Stimulated activated CD8-positive, alpha-beta memory T cell treated with anti-CD3 and anti-CD28 coated beads, Interleukin-4, amount 100 ng/mL, for 1 hour (primary cell): ENCODE data around the gene OPTC.
"Not testable (repeated sequence)": the region's sequence is repeated elsewhere in the genome, so short reads cannot be mapped to it uniquely, and the experiment has no call there.

Source experiments
- DNase-seq, 2 donors: peaks; one replicate each; pipeline ENCODE4 v3.0.0-alpha.2; 2020; ENCODE audit warnings: low read depth in 2 of 2, low spot score in 1 of 2

OPTC gene

GRCh38 chr1:203516184-203516583 lies 22.2 kb downstream of the OPTC start:
- DNase-seq, result no peak

- DNase-seq, result no peak
Measured at GRCh38 chr1:203516906-203517305, 23.0 kb downstream of the OPTC start.

GRCh38 chr1:203517426-203518110 lies 23.6 kb downstream of the OPTC start:
- DNase-seq, result no peak

GRCh38 chr1:203518139-203518538 lies 24.2 kb downstream of the OPTC start:
- not testable (repeated sequence) for DNase-seq

- no peak for DNase-seq
Measured at GRCh38 chr1:203518541-203518940, 24.6 kb downstream of the OPTC start.

GRCh38 chr1:203519053-203519840 lies 25.3 kb downstream of the OPTC start:
- no peak for DNase-seq

GRCh38 chr1:203519896-203520295 lies 25.9 kb downstream of the OPTC start:
- DNase-seq, result no peak

- no peak for DNase-seq
Measured at GRCh38 chr1:203520315-203520714, 26.4 kb downstream of the OPTC start.

GRCh38 chr1:203521074-203521794 lies 27.3 kb downstream of the OPTC start:
- DNase-seq, result no peak

GRCh38 chr1:203521812-203522211 lies 27.9 kb downstream of the OPTC start:
- no peak for DNase-seq

GRCh38 chr1:203522237-203522636 lies 28.3 kb downstream of the OPTC start:
- DNase-seq, result no peak

- DNase-seq, result no peak
Measured at GRCh38 chr1:203523667-203524066, 29.7 kb downstream of the OPTC start.

GRCh38 chr1:203524152-203524551 lies 30.2 kb downstream of the OPTC start:
- no peak for DNase-seq

GRCh38 chr1:203524824-203525223 lies 30.9 kb downstream of the OPTC start:
- no peak for DNase-seq

- DNase-seq, result no peak
Measured at GRCh38 chr1:203525685-203526084, 31.7 kb downstream of the OPTC start.

- no peak for DNase-seq
Measured at GRCh38 chr1:203526130-203526529, 32.2 kb downstream of the OPTC start.

- no peak for DNase-seq
Measured at GRCh38 chr1:203526572-203526971, 32.6 kb downstream of the OPTC start.

GRCh38 chr1:203527013-203527412 lies 33.1 kb downstream of the OPTC start:
- no peak for DNase-seq

GRCh38 chr1:203528063-203528462 lies 34.1 kb downstream of the OPTC start:
- no peak for DNase-seq

- no peak for DNase-seq
Measured at GRCh38 chr1:203528976-203529835, 35.3 kb downstream of the OPTC start.

GRCh38 chr1:203531063-203531462 lies 37.1 kb downstream of the OPTC start:
- DNase-seq, result no peak
